Measurements from ENCODE around the gene PDIA5.

DNA sequence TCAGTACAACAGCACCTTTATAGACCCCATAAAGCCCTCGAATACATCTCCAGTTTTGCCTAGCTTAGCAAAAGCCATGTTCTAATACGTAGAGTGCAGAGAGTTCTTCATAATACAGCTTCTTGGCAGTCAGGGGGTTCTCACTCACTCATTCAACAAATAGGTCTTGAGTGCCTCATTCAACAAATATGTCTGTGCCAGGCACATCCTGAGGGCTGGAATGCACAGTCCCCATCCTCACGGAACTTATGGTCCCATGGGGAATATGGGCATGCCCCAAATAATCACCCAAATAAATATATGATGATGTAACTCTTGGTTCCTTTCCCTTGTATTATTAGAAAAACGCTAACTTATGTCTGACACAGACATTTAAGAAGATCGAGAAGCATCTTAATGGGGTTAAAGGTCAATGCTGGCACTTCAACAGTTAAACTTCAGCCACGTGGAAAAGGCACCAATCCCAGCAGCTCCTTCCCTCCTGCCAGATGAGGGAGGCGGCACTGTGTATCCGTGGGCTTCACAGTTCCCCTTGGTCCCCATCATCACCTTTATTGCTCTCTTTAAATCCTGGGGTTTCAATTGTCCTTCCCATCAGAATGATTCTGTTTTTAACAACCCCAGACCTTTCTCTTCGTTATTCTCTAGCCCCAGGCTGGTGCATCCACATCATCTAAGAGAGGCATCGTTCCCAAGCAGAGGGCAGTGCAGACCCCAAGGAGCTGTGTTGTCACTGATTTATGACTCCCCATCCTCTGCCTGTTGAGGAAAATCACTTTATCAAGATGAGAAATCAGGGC is 20.4 kb upstream of the PDIA5 start:
- TF ChIP-seq POLR2A (IDR thresholded peaks at IDR 0.05): no peak
- TF ChIP-seq, protein P1, sequence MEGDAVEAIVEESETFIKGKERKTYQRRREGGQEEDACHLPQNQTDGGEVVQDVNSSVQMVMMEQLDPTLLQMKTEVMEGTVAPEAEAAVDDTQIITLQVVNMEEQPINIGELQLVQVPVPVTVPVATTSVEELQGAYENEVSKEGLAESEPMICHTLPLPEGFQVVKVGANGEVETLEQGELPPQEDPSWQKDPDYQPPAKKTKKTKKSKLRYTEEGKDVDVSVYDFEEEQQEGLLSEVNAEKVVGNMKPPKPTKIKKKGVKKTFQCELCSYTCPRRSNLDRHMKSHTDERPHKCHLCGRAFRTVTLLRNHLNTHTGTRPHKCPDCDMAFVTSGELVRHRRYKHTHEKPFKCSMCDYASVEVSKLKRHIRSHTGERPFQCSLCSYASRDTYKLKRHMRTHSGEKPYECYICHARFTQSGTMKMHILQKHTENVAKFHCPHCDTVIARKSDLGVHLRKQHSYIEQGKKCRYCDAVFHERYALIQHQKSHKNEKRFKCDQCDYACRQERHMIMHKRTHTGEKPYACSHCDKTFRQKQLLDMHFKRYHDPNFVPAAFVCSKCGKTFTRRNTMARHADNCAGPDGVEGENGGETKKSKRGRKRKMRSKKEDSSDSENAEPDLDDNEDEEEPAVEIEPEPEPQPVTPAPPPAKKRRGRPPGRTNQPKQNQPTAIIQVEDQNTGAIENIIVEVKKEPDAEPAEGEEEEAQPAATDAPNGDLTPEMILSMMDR (IDR thresholded peaks at IDR 0.05): no peak

Data from heart left ventricle (tissue), 13 donors.